Retinal pigment epithelial cell (primary cell): Measurements from ENCODE around the gene PTPDC1.

Experiments
- DNase-seq: peaks from one replicate; pipeline ENCODE4 v3.0.0-alpha.2; 2010; ENCODE audit warnings: low read depth
- H3K4me3 ChIP-seq: 2 replicates; pipeline ENCODE4 v1.5.1; 2011; ENCODE audit warnings: mild to moderate bottlenecking, low read length, control low read depth, moderate library complexity
- TF ChIP-seq, protein P1 (sequence below): conservative IDR thresholded peaks from 2 replicates; pipeline ENCODE4 v1.5.1; 2011; ENCODE audit warnings: low read depth, low read length, control low read depth, inconsistent platforms

PTPDC1 gene

GRCh38 chr9:94150890-94151650 is 66.8 kb downstream of the PTPDC1 start:
- TF ChIP-seq, protein P1, sequence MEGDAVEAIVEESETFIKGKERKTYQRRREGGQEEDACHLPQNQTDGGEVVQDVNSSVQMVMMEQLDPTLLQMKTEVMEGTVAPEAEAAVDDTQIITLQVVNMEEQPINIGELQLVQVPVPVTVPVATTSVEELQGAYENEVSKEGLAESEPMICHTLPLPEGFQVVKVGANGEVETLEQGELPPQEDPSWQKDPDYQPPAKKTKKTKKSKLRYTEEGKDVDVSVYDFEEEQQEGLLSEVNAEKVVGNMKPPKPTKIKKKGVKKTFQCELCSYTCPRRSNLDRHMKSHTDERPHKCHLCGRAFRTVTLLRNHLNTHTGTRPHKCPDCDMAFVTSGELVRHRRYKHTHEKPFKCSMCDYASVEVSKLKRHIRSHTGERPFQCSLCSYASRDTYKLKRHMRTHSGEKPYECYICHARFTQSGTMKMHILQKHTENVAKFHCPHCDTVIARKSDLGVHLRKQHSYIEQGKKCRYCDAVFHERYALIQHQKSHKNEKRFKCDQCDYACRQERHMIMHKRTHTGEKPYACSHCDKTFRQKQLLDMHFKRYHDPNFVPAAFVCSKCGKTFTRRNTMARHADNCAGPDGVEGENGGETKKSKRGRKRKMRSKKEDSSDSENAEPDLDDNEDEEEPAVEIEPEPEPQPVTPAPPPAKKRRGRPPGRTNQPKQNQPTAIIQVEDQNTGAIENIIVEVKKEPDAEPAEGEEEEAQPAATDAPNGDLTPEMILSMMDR, result no peak
- DNase-seq, result no peak
- H3K4me3 ChIP-seq, result no peak overlapping the region

DNA sequence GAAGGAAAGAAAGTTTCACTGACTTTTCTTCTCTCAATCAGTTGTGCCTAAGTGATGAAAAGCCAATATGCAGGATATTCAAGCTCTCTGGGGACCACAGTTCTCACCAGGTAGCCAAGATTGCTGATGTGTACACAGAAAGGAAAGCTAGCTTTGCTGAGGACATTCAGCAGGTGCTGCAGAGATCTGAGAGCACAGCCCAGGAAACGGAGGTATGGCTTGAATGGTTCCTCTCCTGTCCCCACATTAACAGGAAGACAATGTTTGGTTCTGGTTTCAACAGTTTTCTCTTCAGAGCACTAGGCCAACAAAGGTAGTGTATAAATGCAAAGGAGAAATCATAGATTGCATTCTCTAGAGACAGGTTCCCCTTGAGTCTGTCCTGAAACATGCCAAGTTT is 69.6 kb downstream of the PTPDC1 start:
- H3K4me3 ChIP-seq, result no peak overlapping the region
- no peak for DNase-seq
- TF ChIP-seq, protein P1, result no peak

GRCh38 chr9:94156348-94157049 is 72.2 kb downstream of the PTPDC1 start:
- H3K4me3 ChIP-seq, result no peak overlapping the region
- no peak for DNase-seq
- TF ChIP-seq, protein P1, result no peak

DNA sequence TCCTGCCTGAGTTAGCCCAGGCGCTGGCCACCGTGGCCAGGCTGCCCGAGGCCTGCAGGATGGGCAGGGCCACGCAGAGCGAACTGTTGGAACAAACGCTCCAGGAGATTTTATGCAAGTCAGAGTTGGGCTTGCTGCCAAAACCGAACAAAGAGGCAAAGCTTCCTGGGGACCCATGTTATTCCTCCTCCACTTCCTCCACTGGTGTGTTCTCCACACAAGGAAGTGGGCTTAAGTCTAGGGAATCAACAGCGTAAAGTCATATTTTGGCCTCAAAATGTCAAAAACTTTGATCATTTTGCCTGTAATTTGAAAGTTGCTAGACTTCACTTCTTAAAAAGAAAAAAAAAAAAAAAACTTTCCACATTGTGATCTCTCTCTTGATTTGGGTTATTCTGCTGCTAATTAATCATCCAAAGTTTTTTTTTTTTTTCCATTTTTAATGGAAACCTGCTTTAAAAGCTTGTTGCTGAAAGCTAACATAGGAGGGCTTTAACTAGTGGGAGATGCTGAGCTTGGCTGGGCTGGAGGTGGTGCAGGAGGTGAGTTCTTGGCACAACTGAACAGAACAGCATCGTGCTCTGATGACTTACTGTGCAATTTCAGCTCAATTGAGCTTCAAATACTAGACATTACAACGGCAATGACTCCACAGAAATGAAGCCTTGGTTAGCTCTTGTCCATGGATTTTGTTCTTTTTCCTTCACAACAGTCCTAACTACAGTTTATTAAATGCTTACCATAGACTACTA is 73.0 kb downstream of the PTPDC1 start:
- TF ChIP-seq, protein P1, result no peak
- H3K4me3 ChIP-seq, result no peak overlapping the region
- DNase-seq, result peak; percentile 63
